A673 (cell line): ENCODE measurements around the gene WHAMM.
A peak's percentile ranks its signal among the peaks of the same experiment; 100 is the strongest.

ENCODE experiments used
- EZH2 ChIP-seq: fragments of 200-600 bp; sonication (generic); IDR thresholded peaks from 2 replicates; pipeline ENCODE4 v1.6.1; 2017; ENCODE audit warnings: borderline replicate concordance, low read depth, mild to moderate bottlenecking, mixed read lengths, antibody characterized with exemption, low read length; ENCODE audit not compliant: poor library complexity, severe bottlenecking
- TF ChIP-seq, protein P1 (sequence below): fragments of 300-800, 200-600 bp; sonication (generic); conservative IDR thresholded peaks from 2 replicates; pipeline ENCODE4 v1.5.1; 2017; ENCODE audit warnings: low read depth, mild to moderate bottlenecking, antibody characterized with exemption, low read length, moderate library complexity, mixed read lengths

DNA sequence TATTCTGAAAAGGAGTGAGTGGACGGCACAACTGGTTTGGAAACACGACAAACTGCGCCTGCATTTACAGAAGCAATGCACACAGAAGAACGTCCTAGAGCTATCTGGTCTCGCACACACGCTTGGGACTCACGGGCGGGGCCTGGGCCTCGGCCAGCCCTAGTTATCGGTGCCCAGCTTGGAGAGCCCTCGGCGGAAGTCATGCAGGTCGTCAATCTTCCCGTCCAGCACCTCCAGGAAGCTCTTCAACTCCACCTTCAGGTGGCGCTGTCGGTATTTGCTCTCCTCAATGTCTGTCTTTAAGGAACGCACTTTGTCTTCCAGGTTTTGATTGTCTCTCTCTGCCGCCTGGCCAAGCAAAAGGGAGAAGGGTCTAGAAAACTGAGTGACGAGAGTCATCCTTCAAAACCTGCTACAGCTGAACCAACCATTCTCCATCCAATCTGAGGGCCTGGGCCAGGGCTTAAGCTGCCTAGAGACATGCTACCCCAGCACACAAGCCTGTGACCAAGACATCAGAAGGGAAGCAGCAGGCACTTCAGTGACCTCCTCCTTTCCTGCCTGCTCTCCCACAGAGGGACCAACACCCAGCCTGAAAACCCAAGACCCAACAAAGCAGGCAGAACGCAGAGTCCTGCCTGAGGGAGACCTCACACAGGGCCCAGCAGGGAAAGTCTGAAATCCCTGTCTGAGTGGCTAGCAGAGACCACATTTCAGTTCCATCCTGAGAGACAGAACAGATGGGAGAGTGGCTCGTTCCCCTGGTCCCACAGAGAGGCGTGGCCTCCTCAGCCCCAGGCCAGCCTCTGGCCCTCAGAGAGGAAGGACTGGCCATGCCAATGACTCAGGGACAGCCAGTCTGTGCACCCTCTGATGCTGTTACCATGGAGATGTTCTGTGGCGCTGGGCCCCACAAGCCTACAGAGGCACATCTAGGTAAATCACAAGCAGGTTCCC is 40.4 kb downstream of the WHAMM start:
- TF ChIP-seq, protein P1, sequence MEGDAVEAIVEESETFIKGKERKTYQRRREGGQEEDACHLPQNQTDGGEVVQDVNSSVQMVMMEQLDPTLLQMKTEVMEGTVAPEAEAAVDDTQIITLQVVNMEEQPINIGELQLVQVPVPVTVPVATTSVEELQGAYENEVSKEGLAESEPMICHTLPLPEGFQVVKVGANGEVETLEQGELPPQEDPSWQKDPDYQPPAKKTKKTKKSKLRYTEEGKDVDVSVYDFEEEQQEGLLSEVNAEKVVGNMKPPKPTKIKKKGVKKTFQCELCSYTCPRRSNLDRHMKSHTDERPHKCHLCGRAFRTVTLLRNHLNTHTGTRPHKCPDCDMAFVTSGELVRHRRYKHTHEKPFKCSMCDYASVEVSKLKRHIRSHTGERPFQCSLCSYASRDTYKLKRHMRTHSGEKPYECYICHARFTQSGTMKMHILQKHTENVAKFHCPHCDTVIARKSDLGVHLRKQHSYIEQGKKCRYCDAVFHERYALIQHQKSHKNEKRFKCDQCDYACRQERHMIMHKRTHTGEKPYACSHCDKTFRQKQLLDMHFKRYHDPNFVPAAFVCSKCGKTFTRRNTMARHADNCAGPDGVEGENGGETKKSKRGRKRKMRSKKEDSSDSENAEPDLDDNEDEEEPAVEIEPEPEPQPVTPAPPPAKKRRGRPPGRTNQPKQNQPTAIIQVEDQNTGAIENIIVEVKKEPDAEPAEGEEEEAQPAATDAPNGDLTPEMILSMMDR: peak; percentile 82
- no peak for TF ChIP-seq EZH2
